SK-N-SH treated with all-trans-retinoic acid at 6 μM for 48 hours (cell line): ENCODE results near the gene ADAMTS17.

Source experiments
- ARNTL ChIP-seq: fragments of 450-650 bp; formaldehyde crosslinking; IDR thresholded peaks from 2 replicates; pipeline ENCODE4 v1.5.0; 2020; ENCODE audit warnings: low read depth, mild to moderate bottlenecking, moderate library complexity, borderline replicate concordance
- SNAI2 ChIP-seq: fragments of 250-450 bp; sonication (Bioruptor Pico); IDR thresholded peaks from 2 replicates; pipeline ENCODE4 v1.5.0; 2020; ENCODE audit warnings: mild to moderate bottlenecking, moderate library complexity
- TOX ChIP-seq: fragments of 250-450 bp; sonication (Bioruptor Pico); IDR thresholded peaks from 2 replicates; pipeline ENCODE4 v1.8.0; 2021; ENCODE audit warnings: mild to moderate bottlenecking, moderate library complexity, borderline replicate concordance
- TSHZ2 ChIP-seq: fragments of 250-450 bp; sonication (Bioruptor Pico); IDR thresholded peaks from 2 replicates; pipeline ENCODE4 v1.5.0; 2020; ENCODE audit warnings: mild to moderate bottlenecking, moderate library complexity
- ZFP30 ChIP-seq: fragments of 450-650 bp; formaldehyde crosslinking; IDR thresholded peaks from 2 replicates; pipeline ENCODE4 v1.5.0; 2022; ENCODE audit warnings: mild to moderate bottlenecking, moderate library complexity

DNA sequence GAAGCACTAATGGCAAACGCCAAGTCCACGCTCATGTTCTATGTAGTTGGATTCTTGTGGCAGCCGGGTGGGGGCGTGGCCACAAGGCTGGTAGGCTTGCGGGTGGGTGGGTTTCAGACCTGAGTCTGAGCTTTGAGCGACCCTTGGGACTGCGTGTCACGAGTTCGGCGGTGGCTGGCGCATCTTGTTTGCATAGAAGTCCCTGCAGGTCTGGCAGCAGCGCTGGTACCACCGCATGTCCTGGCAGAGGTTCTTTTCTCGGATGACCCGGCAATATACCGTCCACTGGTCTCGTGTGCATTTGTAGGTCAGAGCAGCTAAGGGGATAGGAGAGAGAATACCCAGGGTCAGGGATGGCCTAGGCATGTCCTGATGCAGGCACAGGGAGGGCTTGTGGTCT is 367.5 kb downstream of the ADAMTS17 start:
- TF ChIP-seq SNAI2 (no peak), ARNTL (CRISPR knock-in tag) (no peak), TOX (CRISPR knock-in tag) (no peak), ZFP30 (no peak), TSHZ2 (CRISPR knock-in tag) (no peak)
